ENCODE data around the gene NOS1AP.

Gene NOS1AP

DNA sequence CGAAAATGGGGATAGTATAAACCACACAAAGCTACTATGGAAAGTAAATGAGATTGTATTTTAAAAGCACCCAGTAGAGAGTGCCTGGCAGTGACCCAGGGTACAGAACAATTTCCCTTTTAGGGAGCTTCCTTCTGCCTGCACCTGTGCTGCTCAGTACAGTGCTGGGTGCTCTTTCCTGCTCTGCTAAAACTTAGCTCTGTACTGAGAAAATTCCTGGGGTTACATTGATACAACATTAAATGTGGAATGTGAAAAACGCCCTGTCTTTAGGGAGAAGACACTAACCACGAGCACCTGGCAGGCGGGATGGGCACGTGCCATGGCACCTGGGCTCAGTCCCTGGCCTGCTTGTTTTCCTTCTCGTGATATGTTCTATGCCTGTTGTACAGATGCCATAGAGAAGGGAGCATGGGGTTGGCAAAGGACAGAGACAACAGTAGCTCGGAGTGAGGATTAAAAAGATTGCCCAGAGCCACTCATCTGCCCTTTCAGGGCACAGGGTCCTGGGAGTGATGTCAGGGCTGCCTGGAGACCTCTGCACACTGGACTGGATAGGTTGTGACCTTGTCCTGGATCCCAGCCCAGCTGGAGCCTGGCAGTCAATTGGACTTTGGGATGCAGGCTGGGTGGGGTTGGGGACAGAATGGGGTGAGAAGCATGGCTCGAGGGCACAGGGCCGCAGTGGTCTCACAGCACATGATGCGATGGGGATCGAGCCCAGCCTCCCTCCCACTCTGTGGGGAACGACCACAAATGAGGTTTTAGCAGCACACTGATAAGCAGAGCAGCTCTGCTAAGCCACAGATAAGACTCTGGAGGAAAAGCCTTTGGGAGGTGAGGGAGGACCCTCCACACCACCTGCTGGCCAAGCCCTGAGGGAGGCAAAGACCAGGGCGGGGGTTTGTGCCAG is 302.9 kb downstream of the NOS1AP start:
- DNase-seq, result no peak

DNA sequence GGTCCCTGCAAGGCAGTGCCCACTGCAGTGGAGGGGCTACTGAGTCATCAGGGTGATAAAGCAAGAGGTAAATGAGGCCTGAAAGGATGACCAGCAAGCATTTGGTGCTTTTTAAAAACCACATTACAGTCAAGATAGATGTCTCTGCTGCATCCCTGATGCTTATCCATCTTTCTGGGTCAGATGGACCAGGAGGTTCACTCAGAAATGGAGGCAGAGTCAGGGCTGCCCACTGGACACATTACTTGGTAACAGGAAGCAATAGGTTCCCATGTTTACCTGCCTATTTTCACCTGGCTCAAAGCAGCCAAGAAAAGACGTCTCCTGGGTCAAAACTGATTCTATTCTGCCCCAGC is 303.6 kb downstream of the NOS1AP start:
- no peak for DNase-seq

GRCh38 chr1:162373541-162374260 is 304.2 kb downstream of the NOS1AP start:
- DNase-seq, result no peak

GRCh38 chr1:162374406-162374805 is 304.9 kb downstream of the NOS1AP start:
- DNase-seq, result no peak

DNA sequence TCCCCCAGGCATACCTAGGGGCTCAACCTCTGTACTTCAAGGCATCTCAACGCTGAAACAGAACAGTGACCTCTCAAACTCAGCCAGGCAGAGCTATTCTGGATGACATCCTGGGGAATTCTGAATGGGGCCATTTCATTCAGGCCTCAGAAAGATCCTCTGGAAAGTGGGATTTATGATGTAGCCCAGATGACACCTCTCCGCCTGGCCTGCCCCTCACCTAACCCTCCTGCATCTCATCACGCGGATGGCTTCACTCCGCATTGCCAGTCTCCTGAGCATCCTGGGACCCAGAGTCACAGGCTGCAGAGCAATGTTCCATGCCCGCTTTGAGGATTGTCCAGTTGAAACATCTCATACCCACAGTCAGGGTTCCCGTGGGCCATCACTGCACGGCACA is 306.0 kb downstream of the NOS1AP start:
- no peak for DNase-seq

GRCh38 chr1:162376691-162377090 is 307.2 kb downstream of the NOS1AP start, which contains the start of gene SPATA46:
TSS of gene SPATA46 (minus strand) at chr1:162376854. CDS start at chr1:162376790, 64 bp downstream.
- DNase-seq, result no peak

DNA sequence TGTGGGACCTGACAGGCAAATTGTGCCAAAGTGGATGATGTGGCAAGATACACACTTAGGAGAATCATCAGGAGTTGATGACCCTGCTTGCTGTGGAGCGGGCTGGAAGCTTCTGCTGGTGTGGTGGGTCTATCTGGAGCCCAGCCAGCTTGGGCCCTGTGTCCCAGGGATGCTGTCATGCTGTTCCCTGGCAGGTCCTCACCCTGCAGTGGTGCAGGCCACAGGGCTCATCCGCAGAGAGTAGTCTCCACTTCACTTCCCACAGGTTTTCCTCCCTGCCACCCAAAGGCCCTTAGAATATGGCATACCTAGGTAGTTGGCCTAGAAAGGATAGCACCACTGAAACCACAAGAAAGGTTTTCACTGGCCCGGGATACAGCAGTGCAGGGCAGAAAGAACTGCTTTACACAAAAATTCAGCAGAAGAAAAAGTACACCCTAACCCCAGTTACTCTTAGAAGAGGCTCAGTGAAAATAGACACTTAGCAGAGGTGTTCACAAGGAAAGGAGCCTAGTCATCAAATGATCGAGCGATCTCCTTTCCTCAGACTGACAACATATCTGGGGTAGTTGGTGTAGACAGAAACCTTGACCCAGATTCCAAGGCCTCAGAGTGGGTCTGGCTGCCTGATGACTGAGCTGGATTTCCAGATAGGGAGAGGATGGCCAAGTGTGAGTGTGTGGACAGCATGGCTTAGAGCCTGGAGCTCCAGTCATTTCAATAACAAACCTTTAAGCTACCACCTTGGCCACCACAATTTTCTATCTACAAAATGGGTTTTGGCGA is 310.8 kb downstream of the NOS1AP start:
- no peak for DNase-seq

GRCh38 chr1:162381383-162381782 is 311.9 kb downstream of the NOS1AP start, which contains the start of gene C1orf226:
TSS of gene C1orf226 (plus strand) at chr1:162381728. CDS start at chr1:162381902, 174 bp downstream.
- no peak for DNase-seq

DNA sequence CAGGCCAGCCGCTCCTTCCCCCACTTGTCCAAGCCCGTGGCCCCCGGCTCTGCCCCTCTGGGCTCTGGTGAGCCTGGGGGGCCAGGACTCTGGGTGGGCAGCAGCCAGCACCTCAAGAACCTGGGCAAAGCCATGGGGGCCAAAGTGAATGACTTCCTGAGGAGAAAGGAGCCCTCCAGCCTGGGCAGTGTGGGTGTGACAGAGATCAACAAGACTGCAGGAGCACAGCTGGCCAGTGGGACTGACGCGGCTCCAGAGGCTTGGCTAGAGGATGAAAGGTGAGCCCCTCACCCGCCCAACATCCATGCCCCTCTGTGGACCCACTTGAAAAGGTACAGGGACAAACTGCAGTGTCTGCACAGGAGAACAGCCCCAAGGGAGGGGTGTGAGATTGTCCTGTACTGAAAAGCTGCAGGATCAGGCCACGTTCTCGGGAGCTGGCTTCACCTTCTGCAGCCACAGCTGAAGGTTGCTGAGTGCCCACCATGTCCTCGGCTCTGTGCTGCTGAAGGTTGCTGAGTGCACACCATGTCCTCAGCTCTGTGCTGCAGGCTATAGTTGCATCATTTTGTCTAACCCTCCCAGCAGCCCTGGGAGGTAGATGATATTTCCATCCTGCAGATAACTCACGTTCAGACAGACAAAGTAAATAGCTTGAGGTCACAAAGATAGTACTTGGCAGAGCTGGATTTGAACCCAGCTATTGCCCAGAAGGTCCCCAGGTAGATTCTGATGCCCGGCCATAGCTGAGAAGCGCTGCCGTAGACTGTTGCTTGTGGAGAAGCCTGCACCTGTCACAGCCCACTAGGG is 312.7 kb downstream of the NOS1AP start:
- no peak for DNase-seq

- no peak for DNase-seq
These were observed 313.6 kb downstream of the NOS1AP start for GRCh38 chr1:162383091-162383490.

DNA sequence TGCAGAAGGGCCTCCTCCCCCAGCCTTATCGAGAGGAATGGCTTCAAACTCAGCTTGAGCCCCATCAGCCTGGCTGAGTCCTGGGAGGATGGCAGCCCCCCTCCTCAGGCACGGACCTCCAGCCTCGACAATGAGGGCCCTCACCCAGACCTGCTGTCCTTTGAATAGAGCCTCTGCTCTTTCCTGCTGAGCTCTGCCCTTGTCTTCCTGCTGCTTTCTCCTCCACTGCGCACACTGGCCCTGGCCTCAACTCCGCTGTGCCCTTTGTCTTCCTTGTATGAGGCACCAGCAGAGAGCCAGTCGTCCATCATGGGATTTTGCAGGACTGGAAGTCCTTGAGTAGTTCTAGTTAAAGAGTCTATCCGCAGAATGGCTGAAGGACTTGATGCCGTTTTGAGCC is 314.0 kb downstream of the NOS1AP start:
- DNase-seq, result no peak

DNA sequence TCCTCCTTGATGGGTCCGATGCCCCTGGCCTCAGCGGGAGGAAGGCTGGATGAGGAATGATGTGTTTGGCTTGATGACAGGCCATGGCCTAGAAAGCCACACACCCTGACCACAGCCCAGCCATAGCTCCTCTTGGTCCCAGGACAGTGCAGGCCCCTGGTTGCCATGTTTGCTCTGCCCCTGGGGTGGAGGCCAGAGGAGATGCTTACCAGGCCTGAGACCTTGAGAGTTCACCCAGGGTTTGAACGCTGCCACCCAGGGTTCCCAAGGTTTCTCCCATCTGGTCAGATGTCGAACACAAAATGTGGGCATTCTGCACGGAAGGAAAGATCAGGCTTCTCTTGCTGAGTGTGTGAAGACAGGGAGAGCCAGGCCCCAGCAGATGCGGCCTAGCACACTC is 314.6 kb downstream of the NOS1AP start:
- no peak for DNase-seq

DNA sequence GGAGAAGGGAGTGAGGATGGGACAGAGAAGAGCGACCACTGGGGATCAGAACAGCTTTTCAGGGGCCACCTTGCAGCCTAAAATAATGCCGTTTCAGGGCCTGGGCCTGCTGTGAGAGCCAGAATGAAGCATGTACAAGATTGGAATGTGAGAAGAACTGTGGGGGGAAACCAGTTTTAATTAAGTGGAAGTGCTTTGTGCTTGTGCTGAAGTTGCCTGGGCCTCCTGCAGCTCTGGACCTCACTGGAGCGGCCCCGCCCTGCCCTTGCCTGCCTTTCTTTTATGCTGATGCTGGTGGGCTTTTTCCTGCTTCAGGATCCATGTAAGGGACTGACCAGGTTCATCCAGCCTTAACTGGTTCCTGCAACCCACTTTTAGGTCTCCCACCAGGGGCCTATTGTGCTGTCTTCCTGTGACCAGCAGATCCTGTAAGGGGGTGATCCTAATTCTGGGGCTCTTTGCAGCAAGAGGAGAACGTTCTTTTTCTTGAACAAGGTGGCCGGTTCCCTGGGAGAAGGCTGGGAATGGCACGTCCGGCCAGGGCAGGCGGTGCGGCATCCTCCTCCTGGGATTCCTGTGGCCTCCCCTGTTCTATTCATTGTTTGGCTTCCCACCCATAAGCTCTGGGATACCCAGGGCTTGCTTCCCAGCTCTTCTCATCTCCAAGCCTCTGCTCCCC is 315.2 kb downstream of the NOS1AP start:
- DNase-seq, result no peak

- DNase-seq, result no peak
These were observed 315.8 kb downstream of the NOS1AP start for GRCh38 chr1:162385280-162385623.

- DNase-seq, result no peak
These were observed 316.2 kb downstream of the NOS1AP start for GRCh38 chr1:162385702-162386101.

- no peak for DNase-seq
These were observed 317.1 kb downstream of the NOS1AP start for GRCh38 chr1:162386292-162387225.

DNA sequence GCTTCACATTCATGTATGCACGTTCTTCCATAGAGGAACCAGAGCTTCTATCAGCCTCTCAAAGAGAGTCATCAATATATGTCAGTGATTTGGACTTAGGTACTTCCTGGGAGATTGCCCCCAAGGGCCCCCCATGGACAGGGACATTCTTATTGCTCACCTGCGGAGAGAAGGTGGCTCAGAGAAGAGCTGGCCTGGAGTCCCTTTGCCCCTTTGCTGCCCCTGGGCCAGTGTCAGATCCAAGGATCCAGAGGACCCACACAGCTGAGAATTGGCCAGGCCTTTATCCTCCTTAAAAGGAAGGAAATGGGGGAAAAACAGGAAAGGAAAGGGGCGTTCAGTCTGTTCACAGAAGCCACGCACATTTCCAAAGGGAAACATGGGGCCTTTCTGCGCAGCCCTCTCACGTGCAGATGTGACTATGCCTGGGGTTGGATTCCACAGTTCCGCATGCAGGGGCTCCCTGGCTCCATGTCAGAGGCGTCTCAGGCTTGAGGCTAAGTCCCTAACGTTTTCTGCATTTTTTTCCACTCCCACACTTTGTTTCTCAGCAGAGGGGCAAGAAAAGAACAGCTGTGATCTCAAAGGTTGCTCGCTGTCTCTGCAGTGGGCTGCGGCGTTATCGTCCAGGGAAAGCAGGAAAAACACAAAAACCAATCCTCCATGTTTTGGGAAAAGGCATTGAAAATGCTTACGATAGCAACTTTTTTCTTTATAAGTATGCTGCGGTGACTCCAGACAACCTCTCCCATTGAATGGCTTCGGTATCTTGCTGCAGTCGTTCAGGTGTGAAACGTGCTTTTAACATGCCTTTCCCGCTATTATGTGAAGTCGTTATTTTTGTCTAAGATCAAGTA is 318.0 kb downstream of the NOS1AP start:
- DNase-seq, result no peak

DNA sequence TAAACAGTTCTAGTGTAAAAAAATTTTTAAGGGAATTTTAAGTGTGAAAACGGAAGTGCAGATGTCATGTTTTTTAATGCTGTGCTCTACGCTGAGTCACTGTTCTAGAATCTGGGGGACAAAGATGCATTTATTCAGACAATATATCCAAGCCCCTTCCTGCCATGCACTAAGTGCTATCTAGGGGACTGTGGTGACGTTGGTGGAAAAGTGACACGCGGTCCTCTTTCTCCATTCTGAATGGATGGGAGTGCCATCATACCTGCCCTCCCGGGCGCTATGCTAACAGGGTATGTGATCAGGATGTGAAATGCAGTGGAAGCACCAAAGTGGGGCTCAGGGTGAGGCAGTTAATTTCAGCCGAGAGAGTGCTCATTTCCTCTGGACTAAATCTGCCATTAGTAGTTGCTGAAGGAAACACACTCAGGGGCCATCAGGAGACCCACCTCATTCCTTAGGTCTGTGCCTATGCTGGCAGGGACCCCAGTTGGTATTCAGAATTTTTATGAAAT is 318.6 kb downstream of the NOS1AP start:
- DNase-seq, result no peak

DNA sequence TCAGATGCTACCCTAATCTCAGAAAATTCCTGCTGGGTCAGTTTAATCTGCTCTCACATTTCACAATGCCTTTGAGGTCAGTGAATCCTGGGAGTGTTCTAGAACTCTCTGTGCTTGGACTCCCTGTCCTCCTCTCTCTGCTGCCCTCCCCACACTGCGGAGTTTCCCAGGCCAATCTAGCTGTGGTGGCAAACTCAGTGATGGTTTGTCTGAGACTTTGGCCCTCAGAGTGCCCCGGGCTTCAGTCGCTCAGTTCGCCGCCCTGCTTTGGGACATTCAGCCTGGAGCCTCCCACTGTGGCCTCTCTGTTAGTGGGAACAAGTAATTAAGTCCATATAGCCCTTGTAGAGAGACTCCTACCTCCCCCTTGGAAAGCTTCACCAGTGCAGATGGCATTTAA is 319.1 kb downstream of the NOS1AP start:
- no peak for DNase-seq

All from NCI-H1048 (cell line).